OCI-LY1 (cell line): ENCODE data around the gene GCN1.

Experiments used
- CTCF ChIP-seq: fragments of 200-600 bp; sonication (generic), shearing (Covaris generic); IDR thresholded peaks from 2 replicates; pipeline ENCODE4 v1.5.1; 2017; ENCODE audit warnings: mild to moderate bottlenecking, antibody characterized with exemption, low read length, moderate library complexity, mixed read lengths
- EZH2 ChIP-seq: fragments of 200-600 bp; sonication (generic), shearing (Covaris generic); IDR thresholded peaks from 2 replicates; pipeline ENCODE4 v1.8.0; 2017; ENCODE audit warnings: borderline replicate concordance, mixed run types, mild to moderate bottlenecking, antibody characterized with exemption, low read length, moderate library complexity, mixed read lengths

- no peak for TF ChIP-seq CTCF
- TF ChIP-seq EZH2 = no peak
These were observed 76.6 kb downstream of the GCN1 start for GRCh38 chr12:120117961-120118320.
